Astrocyte of the cerebellum (primary cell): Measurements from ENCODE around the gene SCOC.
A peak's percentile ranks its signal among the peaks of the same experiment; 100 is the strongest.
"Not testable (repeated sequence)": the region's sequence is repeated elsewhere in the genome, so short reads cannot be mapped to it uniquely, and the experiment has no call there.

Source experiments
- DNase-seq: peaks from one replicate; pipeline ENCODE4 v3.0.0-alpha.2; 2011; ENCODE audit warnings: low read depth
- H3K4me3 ChIP-seq: 2 replicates; pipeline ENCODE4 v1.5.1; 2011; ENCODE audit warnings: mild to moderate bottlenecking, low read depth, low read length, moderate library complexity
- in situ Hi-C: cut with HindIII; loops from 2 replicates; pipeline ENCODE4 v1.10.0; 2017; ENCODE audit warnings: low sequenced_read_pairs
- TF ChIP-seq, protein P1 (sequence below): IDR thresholded peaks from 2 replicates; pipeline ENCODE4 v1.5.1; 2012; ENCODE audit warnings: low read length, low read depth, moderate library complexity, mild to moderate bottlenecking; ENCODE audit errors: missing control alignments

SCOC gene

DNA sequence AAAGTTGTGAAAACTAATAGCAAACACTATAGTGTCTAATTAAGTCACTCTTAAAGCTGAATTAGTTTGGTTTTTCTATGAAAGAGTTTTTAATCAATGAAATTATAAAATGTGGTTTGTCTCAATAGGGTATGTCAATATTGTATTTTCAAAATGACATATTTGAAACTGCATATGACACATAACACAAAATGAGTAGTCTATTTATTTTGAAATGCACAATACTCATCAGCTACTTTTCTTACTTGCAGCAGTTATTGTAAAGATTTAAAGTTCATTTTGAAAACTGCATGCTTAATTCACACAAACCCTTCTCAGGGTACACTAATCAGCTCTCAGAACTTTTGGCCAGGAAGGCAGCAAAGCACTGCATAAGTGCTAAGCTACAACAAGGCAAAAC, 32.8 kb downstream of the SCOC start:
- in situ Hi-C loops, result no loop called here
- TF ChIP-seq, protein P1, sequence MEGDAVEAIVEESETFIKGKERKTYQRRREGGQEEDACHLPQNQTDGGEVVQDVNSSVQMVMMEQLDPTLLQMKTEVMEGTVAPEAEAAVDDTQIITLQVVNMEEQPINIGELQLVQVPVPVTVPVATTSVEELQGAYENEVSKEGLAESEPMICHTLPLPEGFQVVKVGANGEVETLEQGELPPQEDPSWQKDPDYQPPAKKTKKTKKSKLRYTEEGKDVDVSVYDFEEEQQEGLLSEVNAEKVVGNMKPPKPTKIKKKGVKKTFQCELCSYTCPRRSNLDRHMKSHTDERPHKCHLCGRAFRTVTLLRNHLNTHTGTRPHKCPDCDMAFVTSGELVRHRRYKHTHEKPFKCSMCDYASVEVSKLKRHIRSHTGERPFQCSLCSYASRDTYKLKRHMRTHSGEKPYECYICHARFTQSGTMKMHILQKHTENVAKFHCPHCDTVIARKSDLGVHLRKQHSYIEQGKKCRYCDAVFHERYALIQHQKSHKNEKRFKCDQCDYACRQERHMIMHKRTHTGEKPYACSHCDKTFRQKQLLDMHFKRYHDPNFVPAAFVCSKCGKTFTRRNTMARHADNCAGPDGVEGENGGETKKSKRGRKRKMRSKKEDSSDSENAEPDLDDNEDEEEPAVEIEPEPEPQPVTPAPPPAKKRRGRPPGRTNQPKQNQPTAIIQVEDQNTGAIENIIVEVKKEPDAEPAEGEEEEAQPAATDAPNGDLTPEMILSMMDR, result no peak
- DNase-seq, result no peak
- no peak overlapping the region for H3K4me3 ChIP-seq

DNA sequence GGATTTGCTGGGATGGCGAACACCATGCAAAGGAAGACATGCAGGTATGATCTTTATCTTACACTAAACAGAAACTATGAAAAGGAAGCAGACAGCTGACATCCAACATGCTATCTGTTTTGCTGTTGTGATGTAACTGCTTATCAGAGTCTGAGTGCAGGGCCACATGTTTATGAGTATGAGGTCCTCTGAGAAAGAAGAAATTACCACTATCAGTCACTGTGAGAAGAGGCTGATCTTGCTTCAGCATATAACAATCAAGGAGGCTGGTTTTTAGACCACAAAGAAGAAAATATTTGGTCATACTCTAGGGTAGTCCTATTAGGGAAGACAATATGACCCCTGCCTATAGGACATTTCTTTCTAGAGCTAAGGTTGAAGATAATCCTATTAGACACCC, 35.5 kb downstream of the SCOC start:
- no peak for DNase-seq
- in situ Hi-C loops, result no loop called here
- H3K4me3 ChIP-seq, result no peak overlapping the region
- TF ChIP-seq, protein P1, result no peak

DNA sequence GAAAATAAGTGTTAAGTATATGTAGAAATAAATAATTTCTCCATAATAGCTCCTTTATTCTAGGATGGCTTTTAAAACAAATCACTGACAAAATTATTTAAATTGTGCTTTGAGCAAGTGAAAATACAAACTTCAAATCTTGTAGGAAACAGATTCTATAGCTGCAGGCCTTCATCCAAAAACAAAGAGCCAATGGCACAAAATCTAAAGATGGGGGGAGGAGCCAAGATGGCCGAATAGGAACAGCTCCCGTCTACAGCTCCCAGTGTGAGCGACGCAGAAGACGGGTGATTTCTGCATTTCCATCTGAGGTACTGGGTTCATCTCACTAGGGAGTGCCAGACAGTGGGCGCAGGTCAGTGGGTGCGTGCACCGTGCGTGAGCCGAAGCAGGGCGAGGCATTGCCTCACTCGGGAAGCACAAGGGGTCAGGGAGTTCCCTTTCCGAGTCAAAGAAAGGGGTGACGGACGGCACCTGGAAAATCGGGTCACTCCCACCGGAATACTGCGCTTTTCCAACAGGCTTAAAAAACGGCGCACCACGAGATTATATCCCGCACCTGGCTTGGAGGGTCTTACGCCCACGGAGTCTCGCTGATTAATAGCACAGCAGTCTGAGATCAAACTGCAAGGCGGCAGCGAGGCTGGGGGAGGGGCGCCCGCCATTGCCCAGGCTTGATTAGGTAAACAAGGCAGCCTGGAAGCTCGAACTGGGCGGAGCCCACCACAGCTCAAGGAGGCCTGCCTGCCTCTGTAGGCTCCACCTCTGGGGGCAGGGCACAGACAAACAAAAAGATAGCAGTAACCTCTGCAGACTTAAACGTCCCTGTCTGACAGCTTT, 39.9 kb downstream of the SCOC start:
- in situ Hi-C loops, DNase-seq: not testable (repeated sequence)

DNA sequence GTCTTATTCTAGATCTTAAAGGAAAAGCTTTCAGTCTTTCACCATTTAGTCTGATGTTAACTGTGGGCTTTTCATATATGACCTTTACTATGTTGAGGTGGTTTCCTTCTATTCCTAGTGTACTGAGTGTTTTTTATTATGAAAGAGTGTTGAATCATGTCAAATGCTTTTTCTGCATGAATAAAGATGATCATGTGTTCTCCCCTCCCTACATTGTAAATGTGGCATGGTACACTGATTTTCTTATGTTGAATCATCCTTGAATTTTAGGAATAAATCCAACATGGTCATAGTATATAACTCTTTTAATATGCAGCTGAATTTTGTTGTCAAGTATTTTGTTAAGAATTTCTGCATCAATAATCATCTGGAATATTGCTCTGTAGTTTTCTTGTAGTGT, 49.7 kb downstream of the SCOC start:
- no peak overlapping the region for H3K4me3 ChIP-seq
- in situ Hi-C loops, result no loop called here
- TF ChIP-seq, protein P1, result no peak
- peak; percentile 45 for DNase-seq

More for the DNA sequence above, 39.9 kb downstream of the SCOC start:
- not testable (repeated sequence) for H3K4me3 ChIP-seq

DNA sequence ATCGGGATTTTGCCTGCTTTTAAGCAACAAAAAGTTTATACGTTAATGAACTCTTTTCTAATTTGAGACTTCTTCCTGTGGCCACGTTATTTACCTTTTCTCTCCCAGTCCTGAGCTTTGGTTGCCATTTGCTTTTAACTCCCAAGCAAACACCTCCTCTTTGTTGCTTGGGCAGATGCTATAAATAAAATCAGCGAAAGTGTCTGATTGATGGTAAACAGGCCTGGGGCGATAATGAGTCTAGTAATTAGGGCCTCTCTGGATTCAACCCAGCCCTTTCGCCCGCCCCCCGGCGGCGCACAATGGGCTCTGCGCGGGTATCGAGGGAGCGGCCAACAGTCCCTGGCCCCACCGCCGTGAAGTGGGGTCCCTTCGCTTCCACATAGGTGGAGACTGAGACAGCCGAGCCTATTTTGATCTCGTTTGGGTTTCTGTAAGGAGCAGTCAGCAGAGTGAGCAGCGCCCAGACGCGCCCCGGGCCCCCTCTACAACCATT, 53.2 kb downstream of the SCOC start:
- H3K4me3 ChIP-seq, result peak overlapping the region; percentile 76
- in situ Hi-C loops, result no loop called here
- no peak for DNase-seq
- TF ChIP-seq, protein P1, result peak; percentile 36

DNA sequence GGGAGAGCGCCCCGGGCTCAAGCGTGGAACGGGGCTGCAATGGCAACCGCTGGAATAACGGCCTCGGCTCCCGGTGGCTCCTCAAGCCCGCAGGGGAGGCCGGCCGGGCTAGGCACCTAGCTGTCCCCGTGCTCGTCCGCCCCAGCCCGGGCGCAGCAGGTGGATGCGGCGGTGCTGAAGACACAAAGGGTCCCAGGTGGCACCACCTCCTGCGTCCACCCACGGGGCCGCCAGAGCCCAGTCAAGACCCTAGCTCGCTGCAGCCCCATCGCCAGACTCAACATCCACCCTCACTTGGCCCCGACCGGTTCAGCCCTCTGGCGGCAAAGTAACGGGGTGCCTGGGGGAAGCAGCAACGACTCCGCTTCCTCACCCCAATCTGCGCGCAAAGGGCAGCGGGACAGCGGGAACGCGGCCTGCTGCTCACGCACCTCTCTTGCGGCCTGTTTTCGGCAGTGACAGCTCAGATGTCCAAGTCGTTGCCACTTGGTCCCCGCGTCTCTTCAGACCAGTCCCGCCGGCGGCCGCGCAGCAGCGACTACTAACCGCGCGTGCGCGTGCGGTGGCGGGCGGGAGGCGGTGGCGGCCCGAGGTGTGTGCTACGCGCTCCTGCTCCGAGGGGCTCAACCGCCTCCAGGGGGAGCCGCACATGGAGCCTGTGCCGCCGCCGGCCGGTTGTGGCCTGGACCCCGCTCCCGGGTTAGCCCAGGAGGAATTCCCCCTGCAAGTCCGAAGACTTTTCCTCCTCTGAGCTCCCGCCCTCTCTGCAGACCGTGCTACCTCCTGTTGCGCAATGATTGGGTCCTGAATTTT, 53.9 kb downstream of the SCOC start, which contains the start of gene CLGN:
CLGN (minus strand) TSS at position 543 of the 813 bp plus-strand sequence. CDS start 14,570 bp downstream, outside the sequence.
- in situ Hi-C loops, result no loop called here
- H3K4me3 ChIP-seq, result peak within 1 kb of the TSS; percentile 76
- TF ChIP-seq, protein P1, result peak; percentile 50
- peak; percentile 26 for DNase-seq
